Breast epithelium (tissue), 3 donors: ENCODE data around the gene SMYD2.

Experiments
- CTCF ChIP-seq, 3 donors: fragments of 450-650 bp; IDR thresholded peaks; one replicate each; pipeline ENCODE4 v1.5.1; 2016 to 2017; ENCODE audit warnings: antibody characterized with exemption in 3 of 3, mild to moderate bottlenecking in 3 of 3, moderate library complexity in 3 of 3
- POLR2A ChIP-seq: fragments of 450-650 bp; IDR thresholded peaks from one replicate; pipeline ENCODE4 v1.6.1; 2016; ENCODE audit warnings: antibody characterized with exemption, mild to moderate bottlenecking, moderate library complexity

- no peak for TF ChIP-seq CTCF (IDR thresholded peaks at IDR 0.05)
- TF ChIP-seq POLR2A, result no peak
These were observed 4.9 kb downstream of the SMYD2 start for GRCh38 chr1:214285610-214286440.
